Activated B cell treated with CpG ODN at 0.5 μM for 24 hours (primary cell): Measurements from ENCODE around the gene HRC. TPM values are rescaled to one million over a fixed set of nuclear protein-coding genes. Genes with fewer than 3 reads are reported as not detected.

Experiments
- ATAC-seq: fragments of 200-7000 bp; cut with Tn5 transposase; one replicate; pipeline ENCODE4 v1.10.0; 2021; ENCODE audit warnings: low read depth, mild to moderate bottlenecking, moderate library complexity
- CTCF ChIA-PET: fragments of 350-600 bp; sonication (Branson Sonifier 250); formaldehyde crosslinking; loops from one replicate; lab custom pipeline; 2021; ENCODE audit warnings: antibody characterized with exemption; lab: Charles Lee
- POLR2A ChIA-PET: fragments of 350-600 bp; sonication (Branson Sonifier 250); formaldehyde crosslinking; loops from one replicate; lab custom pipeline; 2021; ENCODE audit warnings: antibody characterized with exemption; lab: Charles Lee
- DNase-seq: peaks from one replicate; pipeline ENCODE4 v3.0.0; 2022
- H3K27ac Mint-ChIP-seq: one replicate; pipeline ENCODE4 v1.8.0; 2020; ENCODE audit warnings: mixed read lengths
- H3K27me3 Mint-ChIP-seq: one replicate; pipeline ENCODE4 v1.8.0; 2021; ENCODE audit warnings: mixed read lengths
- H3K36me3 Mint-ChIP-seq: one replicate; pipeline ENCODE4 v1.8.0; 2021; ENCODE audit warnings: low read depth, mixed read lengths
- H3K4me1 Mint-ChIP-seq: one replicate; pipeline ENCODE4 v1.8.0; 2021; ENCODE audit warnings: mixed read lengths
- H3K4me3 Mint-ChIP-seq: one replicate; pipeline ENCODE4 v1.8.0; 2020; ENCODE audit warnings: mild to moderate bottlenecking, mixed read lengths
- H3K9me3 Mint-ChIP-seq: one replicate; pipeline ENCODE4 v1.8.0; 2020; ENCODE audit warnings: mixed read lengths
- intact Hi-C: fragments of 100-400 bp; cut with micrococcal nuclease; formaldehyde crosslinking; loops from one replicate; pipeline ENCODE4 v1.15.1; 2024
- total RNA-seq: library from RNA; stranded (reverse); gene quantifications from 2 replicates; pipeline ENCODE4 v1.2.3, GENCODE V29; 2022
- TF ChIP-seq, protein P1 (sequence below): fragments of 200-600 bp; IDR thresholded peaks from one replicate; pipeline ENCODE4 v1.8.0; 2022; ENCODE audit warnings: antibody characterized with exemption, mild to moderate bottlenecking

The HRC gene
- total RNA-seq, 1 donor from 2014 or later = not detected

DNA sequence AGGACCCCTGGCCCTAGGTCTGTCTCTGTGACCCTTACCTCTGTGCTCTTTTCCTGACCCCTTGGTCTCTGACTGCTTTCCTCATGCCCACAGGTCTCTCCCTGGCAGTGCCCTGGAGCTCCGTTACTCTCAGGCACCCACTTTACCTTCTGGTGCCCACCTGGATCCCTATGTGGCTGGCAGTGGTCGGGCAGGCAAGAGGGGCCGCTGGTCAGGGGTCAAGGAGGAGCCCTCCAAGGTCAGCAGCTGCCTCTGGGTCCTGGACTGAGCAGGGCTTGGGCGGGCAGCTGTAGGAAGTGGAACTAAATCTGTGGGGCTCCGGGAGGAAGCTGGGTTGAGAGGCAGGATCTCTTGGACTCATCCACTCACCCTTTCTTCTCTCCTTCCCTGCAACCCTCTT lies 19.5 kb downstream of the HRC start:
- no peak for ATAC-seq
- Mint-ChIP-seq H3K27me3 (peaks cover 35% of the 10 kb centered on the region), H3K4me1 (peaks cover 10% of the 10 kb centered on the region), H3K36me3 (no peaks in the 10 kb centered on the region), H3K27ac (no peak overlapping the region), H3K9me3 (no peaks in the 10 kb centered on the region), H3K4me3 (no peak overlapping the region)
- TF ChIP-seq, protein P1, sequence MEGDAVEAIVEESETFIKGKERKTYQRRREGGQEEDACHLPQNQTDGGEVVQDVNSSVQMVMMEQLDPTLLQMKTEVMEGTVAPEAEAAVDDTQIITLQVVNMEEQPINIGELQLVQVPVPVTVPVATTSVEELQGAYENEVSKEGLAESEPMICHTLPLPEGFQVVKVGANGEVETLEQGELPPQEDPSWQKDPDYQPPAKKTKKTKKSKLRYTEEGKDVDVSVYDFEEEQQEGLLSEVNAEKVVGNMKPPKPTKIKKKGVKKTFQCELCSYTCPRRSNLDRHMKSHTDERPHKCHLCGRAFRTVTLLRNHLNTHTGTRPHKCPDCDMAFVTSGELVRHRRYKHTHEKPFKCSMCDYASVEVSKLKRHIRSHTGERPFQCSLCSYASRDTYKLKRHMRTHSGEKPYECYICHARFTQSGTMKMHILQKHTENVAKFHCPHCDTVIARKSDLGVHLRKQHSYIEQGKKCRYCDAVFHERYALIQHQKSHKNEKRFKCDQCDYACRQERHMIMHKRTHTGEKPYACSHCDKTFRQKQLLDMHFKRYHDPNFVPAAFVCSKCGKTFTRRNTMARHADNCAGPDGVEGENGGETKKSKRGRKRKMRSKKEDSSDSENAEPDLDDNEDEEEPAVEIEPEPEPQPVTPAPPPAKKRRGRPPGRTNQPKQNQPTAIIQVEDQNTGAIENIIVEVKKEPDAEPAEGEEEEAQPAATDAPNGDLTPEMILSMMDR = no peak
- POLR2A ChIA-PET = interaction anchor here (0.7 kb wide), 1 partner anchor 170 kb away, joined by 3 read pairs; no protein-coding TSS in a partner anchor
- DNase-seq = no peak
- CTCF ChIA-PET = no interaction called here
- intact Hi-C loops = no loop called here

DNA sequence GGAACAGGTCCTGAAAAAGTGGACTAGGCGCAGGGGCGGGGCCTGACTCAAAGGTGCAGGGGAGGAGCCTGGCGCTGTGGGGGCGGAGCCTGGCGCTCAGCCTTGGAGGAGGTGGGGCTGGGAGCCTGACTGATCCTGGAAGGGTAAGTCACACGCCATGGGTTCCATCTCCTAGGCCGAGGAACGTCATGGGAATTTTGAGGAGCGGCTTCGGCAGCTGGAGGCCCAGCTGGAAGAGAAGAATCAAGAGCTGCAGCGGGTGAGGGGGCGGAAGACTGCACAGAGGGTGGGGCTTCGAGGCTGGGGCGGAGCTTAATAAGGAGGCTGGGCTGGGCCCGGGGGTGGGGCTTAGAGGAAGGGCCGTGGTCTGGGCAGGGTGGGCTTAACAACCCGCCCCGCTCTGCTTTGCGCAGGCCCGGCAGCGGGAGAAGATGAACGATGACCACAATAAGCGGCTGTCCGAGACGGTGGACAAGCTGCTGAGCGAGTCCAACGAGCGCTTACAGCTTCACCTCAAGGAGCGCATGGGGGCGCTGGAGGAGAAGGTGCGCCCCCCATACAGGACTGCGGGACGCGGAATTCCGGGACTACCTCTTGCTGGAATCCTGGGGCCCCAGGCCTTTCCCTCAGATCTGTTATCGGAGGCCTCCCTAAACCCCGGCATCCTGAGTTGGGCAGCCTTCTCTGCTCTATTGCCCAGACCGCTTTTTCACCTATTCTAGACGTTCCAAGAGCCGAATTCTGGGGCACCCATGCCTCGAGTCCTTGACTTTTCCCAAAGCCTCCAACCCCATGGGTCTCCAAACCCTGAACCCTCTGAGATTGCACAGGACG lies 21.4 kb downstream of the HRC start:
- POLR2A ChIA-PET = interaction anchor here (0.6 to 1.3 kb wide), 2 partner anchors 15 to 1786 kb away, joined by 3 to 4 read pairs; no protein-coding TSS in a partner anchor
- H3K9me3 Mint-ChIP-seq = no peaks in the 10 kb centered on the region
- no peak overlapping the region for H3K27ac Mint-ChIP-seq
- CTCF ChIA-PET = interaction anchor here (0.8 kb wide), 1 partner anchor 36 kb away, joined by 3 read pairs; no protein-coding TSS in a partner anchor
- TF ChIP-seq, protein P1 = no peak
- intact Hi-C loops = no loop called here
- H3K4me3 Mint-ChIP-seq = peak overlapping the region; percentile 68
- no peaks in the 10 kb centered on the region for H3K36me3 Mint-ChIP-seq
- peaks cover 35% of the 10 kb centered on the region for H3K27me3 Mint-ChIP-seq
- no peak for DNase-seq
- peak; percentile 70 for ATAC-seq
- peaks cover 12% of the 10 kb centered on the region for H3K4me1 Mint-ChIP-seq

DNA sequence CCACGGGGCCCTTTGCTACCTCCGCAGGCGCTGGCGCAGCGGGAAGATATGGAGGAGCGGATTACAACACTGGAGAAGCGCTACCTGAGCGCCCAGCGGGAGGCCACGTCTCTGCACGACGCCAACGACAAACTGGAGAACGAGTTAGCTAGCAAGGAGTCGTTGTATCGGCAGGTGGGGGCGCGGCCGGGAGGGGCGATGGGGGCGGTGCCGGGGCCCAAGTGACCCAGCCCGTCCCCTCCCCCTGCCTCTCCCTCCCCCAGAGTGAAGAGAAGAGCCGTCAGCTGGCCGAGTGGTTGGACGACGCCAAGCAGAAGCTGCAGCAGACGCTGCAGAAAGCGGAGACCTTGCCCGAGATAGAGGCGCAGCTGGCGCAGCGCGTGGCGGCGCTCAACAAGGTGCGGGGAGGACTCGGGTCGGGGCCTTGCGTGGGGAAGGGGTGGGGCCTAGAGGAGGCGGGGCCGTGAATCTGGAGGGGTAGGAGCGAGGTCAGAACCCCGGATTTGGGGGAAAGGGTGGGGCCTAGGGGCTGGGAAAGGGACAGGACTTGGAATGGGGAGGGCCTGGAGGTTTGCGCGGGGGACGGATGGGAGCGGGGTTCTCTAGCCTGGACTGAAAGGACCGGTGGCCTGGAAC lies 22.1 kb downstream of the HRC start:
- Mint-ChIP-seq H3K36me3 (no peaks in the 10 kb centered on the region), H3K27ac (no peak overlapping the region), H3K9me3 (no peaks in the 10 kb centered on the region), H3K27me3 (peaks cover 35% of the 10 kb centered on the region), H3K4me3 (peak overlapping the region; percentile 68), H3K4me1 (peaks cover 18% of the 10 kb centered on the region)
- DNase-seq (no peak), ATAC-seq (peak; percentile 8)
- ChIA-PET POLR2A (interaction anchor here (0.6 to 1.3 kb wide), 2 partner anchors 16 to 1785 kb away, joined by 3 to 4 read pairs; no protein-coding TSS in a partner anchor), CTCF (interaction anchor here (0.8 kb wide), 1 partner anchor 35 kb away, joined by 3 read pairs; no protein-coding TSS in a partner anchor)
- intact Hi-C loops = no loop called here
- TF ChIP-seq, protein P1 = no peak

DNA sequence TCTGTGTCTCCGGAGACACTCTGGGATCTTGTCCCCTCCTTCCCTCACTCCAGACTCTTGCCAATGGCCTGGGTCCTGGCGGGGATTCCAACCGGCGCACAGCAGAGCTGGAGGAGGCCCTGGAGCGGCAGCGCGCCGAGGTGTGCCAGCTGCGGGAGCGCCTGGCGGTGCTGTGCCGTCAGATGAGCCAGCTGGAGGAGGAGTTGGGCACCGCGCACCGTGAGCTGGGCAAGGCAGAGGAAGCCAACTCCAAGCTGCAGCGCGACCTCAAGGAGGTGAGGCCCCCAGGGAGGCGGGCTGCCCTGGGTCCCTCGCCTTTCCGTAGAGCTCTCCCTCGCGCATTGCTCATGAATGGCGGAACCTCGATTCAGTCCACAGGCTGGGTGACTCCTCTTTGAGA lies 24.9 kb downstream of the HRC start:
- DNase-seq (no peak), ATAC-seq (no peak)
- TF ChIP-seq, protein P1 = no peak
- no peaks in the 10 kb centered on the region for H3K36me3 Mint-ChIP-seq
- intact Hi-C loops = no loop called here
- no peak overlapping the region for H3K27ac Mint-ChIP-seq
- H3K27me3 Mint-ChIP-seq = peaks cover 19% of the 10 kb centered on the region
- POLR2A ChIA-PET = no interaction called here
- H3K9me3 Mint-ChIP-seq = no peaks in the 10 kb centered on the region
- CTCF ChIA-PET = interaction anchor here (1.4 to 1.8 kb wide), 2 partner anchors 16 to 32 kb away, joined by 5 to 7 read pairs; partner anchors contain the start of gene LIN7B
- no peak overlapping the region for H3K4me3 Mint-ChIP-seq
- H3K4me1 Mint-ChIP-seq = peaks cover 22% of the 10 kb centered on the region
